C4-2B (cell line): ENCODE results near the gene BRI3.

Experiments used
- ZFX ChIP-seq: fragments of 450-650 bp; IDR thresholded peaks from 2 replicates; pipeline ENCODE4 v1.6.1; 2017
- TF ChIP-seq, protein P1 (sequence below): fragments of 450-650 bp; conservative IDR thresholded peaks from 2 replicates; pipeline ENCODE4 v1.5.1; 2017; ENCODE audit warnings: mild to moderate bottlenecking

DNA sequence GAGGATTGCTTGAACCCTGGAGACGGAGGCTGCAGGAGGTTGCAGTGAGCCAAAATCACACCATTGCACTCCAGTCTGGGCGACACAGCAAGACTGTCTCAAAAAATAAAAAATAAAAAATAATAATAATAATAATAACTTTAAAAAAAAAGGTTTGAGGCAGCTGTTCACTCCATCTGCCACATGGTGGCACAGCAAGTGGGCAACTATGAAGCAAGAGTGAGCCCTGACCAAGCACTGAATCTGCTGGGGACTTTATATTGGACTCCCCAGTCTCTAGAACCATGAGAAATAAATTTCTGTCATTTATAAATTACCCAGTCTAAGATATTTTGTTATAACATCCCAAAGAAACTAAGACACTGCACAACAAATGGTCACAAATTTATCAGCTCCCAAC, 14.6 kb upstream of the BRI3 start:
- TF ChIP-seq, protein P1, sequence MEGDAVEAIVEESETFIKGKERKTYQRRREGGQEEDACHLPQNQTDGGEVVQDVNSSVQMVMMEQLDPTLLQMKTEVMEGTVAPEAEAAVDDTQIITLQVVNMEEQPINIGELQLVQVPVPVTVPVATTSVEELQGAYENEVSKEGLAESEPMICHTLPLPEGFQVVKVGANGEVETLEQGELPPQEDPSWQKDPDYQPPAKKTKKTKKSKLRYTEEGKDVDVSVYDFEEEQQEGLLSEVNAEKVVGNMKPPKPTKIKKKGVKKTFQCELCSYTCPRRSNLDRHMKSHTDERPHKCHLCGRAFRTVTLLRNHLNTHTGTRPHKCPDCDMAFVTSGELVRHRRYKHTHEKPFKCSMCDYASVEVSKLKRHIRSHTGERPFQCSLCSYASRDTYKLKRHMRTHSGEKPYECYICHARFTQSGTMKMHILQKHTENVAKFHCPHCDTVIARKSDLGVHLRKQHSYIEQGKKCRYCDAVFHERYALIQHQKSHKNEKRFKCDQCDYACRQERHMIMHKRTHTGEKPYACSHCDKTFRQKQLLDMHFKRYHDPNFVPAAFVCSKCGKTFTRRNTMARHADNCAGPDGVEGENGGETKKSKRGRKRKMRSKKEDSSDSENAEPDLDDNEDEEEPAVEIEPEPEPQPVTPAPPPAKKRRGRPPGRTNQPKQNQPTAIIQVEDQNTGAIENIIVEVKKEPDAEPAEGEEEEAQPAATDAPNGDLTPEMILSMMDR, result no peak; the same call in 1 of the 2 replicates
- TF ChIP-seq ZFX, result no peak
